ENCODE data around the gene IGSF9. TPM values are rescaled to one million over a fixed set of nuclear protein-coding genes. Genes with fewer than 3 reads are reported as not detected.

IGSF9 gene
- total RNA-seq, 1 donor from 2014 or later = 2.1 TPM

- Mint-ChIP-seq H3K27ac (ENCODE audit: unreplicated experiment) (no peak overlapping the region), H3K9me3 (ENCODE audit: unreplicated experiment) (peaks cover 3% of the 10 kb centered on the region), H3K27me3 (ENCODE audit: low read depth, unreplicated experiment) (peaks cover 16% of the 10 kb centered on the region), H3K4me1 (ENCODE audit: low read depth, unreplicated experiment) (peaks cover 1% of the 10 kb centered on the region), H3K4me3 (ENCODE audit: unreplicated experiment) (no peak overlapping the region), H3K36me3 (ENCODE audit: low read depth, unreplicated experiment) (no peaks in the 10 kb centered on the region)
- H3K4me2 ChIP-seq (ENCODE audit: low read length) = no peak overlapping the region
- H3K27ac ChIP-seq (ENCODE audit: low read depth, low read length) = no peak overlapping the region
- H3K27me3 ChIP-seq (ENCODE audit: insufficient read depth, low read length) = peaks cover 8% of the 10 kb centered on the region
- no peaks in the 10 kb centered on the region for H3K36me3 ChIP-seq (ENCODE audit: insufficient read depth, low read length)
- no peaks in the 10 kb centered on the region for H4K20me1 ChIP-seq (ENCODE audit: insufficient read depth, low read length)
- no peak overlapping the region for H3K9ac ChIP-seq (ENCODE audit: low read length)
- DNase-seq (ENCODE audit: low read depth) (no peak), FAIRE-seq (no peak)
- no peaks in the 10 kb centered on the region for H3K4me1 ChIP-seq (ENCODE audit: insufficient read depth, low read length)
- H2AFZ ChIP-seq (ENCODE audit: low read depth, low read length) = no peak overlapping the region
- H3K79me2 ChIP-seq (ENCODE audit: insufficient read depth, low read length) = no peaks in the 10 kb centered on the region
- no peak for TF ChIP-seq CTCF (IDR thresholded peaks at IDR 0.05; ENCODE audit: insufficient read depth, low read depth, low read length)
- no peak for TF ChIP-seq EZH2 (IDR thresholded peaks at IDR 0.05; ENCODE audit: insufficient read depth, low read length)
- no peaks in the 10 kb centered on the region for H3K9me3 ChIP-seq (ENCODE audit: insufficient read depth, low read depth, low read length)
- no peak overlapping the region for H3K4me3 ChIP-seq (ENCODE audit: insufficient read depth, low read depth, low read length)
Measured at GRCh38 chr1:159972443-159973205, 27.2 kb upstream of the IGSF9 start.

GRCh38 chr1:159970932-159971342, 25.5 kb upstream of the IGSF9 start:
- Mint-ChIP-seq H3K27ac (ENCODE audit: unreplicated experiment) (no peak overlapping the region), H3K9me3 (ENCODE audit: unreplicated experiment) (peaks cover 3% of the 10 kb centered on the region), H3K4me1 (ENCODE audit: low read depth, unreplicated experiment) (peaks cover 1% of the 10 kb centered on the region), H3K4me3 (ENCODE audit: unreplicated experiment) (no peak overlapping the region), H3K27me3 (ENCODE audit: low read depth, unreplicated experiment) (peaks cover 4% of the 10 kb centered on the region), H3K36me3 (ENCODE audit: low read depth, unreplicated experiment) (no peaks in the 10 kb centered on the region)
- Histone ChIP-seq H3K4me2 (ENCODE audit: low read length) (no peak overlapping the region), H3K4me3 (ENCODE audit: insufficient read depth, low read depth, low read length) (no peak overlapping the region), H3K9me3 (ENCODE audit: insufficient read depth, low read depth, low read length) (no peaks in the 10 kb centered on the region), H3K36me3 (ENCODE audit: insufficient read depth, low read length) (no peaks in the 10 kb centered on the region), H3K27me3 (ENCODE audit: insufficient read depth, low read length) (peaks cover 8% of the 10 kb centered on the region), H4K20me1 (ENCODE audit: insufficient read depth, low read length) (no peaks in the 10 kb centered on the region), H2AFZ (ENCODE audit: low read depth, low read length) (no peak overlapping the region), H3K4me1 (ENCODE audit: insufficient read depth, low read length) (no peaks in the 10 kb centered on the region), H3K9ac (ENCODE audit: low read length) (no peak overlapping the region), H3K27ac (ENCODE audit: low read depth, low read length) (no peak overlapping the region), H3K79me2 (ENCODE audit: insufficient read depth, low read length) (no peaks in the 10 kb centered on the region)
- TF ChIP-seq CTCF (IDR thresholded peaks at IDR 0.05; ENCODE audit: insufficient read depth, low read depth, low read length) (no peak), EZH2 (IDR thresholded peaks at IDR 0.05; ENCODE audit: insufficient read depth, low read length) (no peak)
- DNase-seq (ENCODE audit: low read depth) (no peak), FAIRE-seq (no peak)

- DNase-seq (ENCODE audit: low read depth) (no peak), FAIRE-seq (no peak)
- Mint-ChIP-seq H3K27ac (ENCODE audit: unreplicated experiment) (peak overlapping the region; percentile 35), H3K4me3 (ENCODE audit: unreplicated experiment) (no peak overlapping the region), H3K36me3 (ENCODE audit: low read depth, unreplicated experiment) (no peaks in the 10 kb centered on the region), H3K4me1 (ENCODE audit: low read depth, unreplicated experiment) (peaks cover 1% of the 10 kb centered on the region), H3K27me3 (ENCODE audit: low read depth, unreplicated experiment) (peaks cover 9% of the 10 kb centered on the region), H3K9me3 (ENCODE audit: unreplicated experiment) (peaks cover 6% of the 10 kb centered on the region)
- Histone ChIP-seq H3K4me1 (ENCODE audit: insufficient read depth, low read length) (no peaks in the 10 kb centered on the region), H2AFZ (ENCODE audit: low read depth, low read length) (no peak overlapping the region), H3K4me3 (ENCODE audit: insufficient read depth, low read depth, low read length) (no peak overlapping the region), H3K79me2 (ENCODE audit: insufficient read depth, low read length) (no peaks in the 10 kb centered on the region), H3K36me3 (ENCODE audit: insufficient read depth, low read length) (no peaks in the 10 kb centered on the region), H4K20me1 (ENCODE audit: insufficient read depth, low read length) (no peaks in the 10 kb centered on the region), H3K27ac (ENCODE audit: low read depth, low read length) (no peak overlapping the region), H3K4me2 (ENCODE audit: low read length) (no peak overlapping the region), H3K9ac (ENCODE audit: low read length) (no peak overlapping the region), H3K9me3 (ENCODE audit: insufficient read depth, low read depth, low read length) (no peaks in the 10 kb centered on the region), H3K27me3 (ENCODE audit: insufficient read depth, low read length) (peaks cover 6% of the 10 kb centered on the region)
- TF ChIP-seq EZH2 (IDR thresholded peaks at IDR 0.05; ENCODE audit: insufficient read depth, low read length) = no peak
- no peak for TF ChIP-seq CTCF (IDR thresholded peaks at IDR 0.05; ENCODE audit: insufficient read depth, low read depth, low read length)
Measured at GRCh38 chr1:159968901-159969300, 23.5 kb upstream of the IGSF9 start.
